GM18907 (cell line): ENCODE data around the gene NDUFS2.
A peak's percentile ranks its signal among the peaks of the same experiment; 100 is the strongest.
"Not testable (repeated sequence)": the region's sequence is repeated elsewhere in the genome, so short reads cannot be mapped to it uniquely, and the experiment has no call there.

Source experiments
- ATAC-seq: cut with Tn5 transposase; IDR thresholded peaks from one replicate; pipeline ENCODE4 v1.9.1; 2021; ENCODE audit warnings: mild to moderate bottlenecking, moderate library complexity; ENCODE audit not compliant: unreplicated experiment

Gene NDUFS2

DNA sequence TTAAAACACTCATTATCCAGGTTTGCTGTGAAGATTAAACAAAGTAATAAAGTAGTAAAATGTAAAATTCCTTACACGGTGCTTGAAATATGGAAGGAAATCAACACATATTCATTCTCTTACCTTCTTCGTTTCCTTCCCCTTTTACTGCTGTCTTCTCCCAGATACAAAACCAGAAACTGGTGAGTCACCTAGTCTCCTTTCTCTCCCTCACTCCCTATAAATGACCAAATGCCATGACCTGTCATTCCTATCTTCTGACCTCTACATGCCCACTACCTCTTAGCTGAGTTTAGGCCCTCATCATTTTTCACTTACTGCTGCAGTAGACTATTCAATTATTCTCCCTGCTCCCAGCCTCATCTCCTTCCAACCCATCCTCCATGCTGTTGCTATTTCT lies 40.1 kb downstream of the NDUFS2 start:
- ATAC-seq: no peak

DNA sequence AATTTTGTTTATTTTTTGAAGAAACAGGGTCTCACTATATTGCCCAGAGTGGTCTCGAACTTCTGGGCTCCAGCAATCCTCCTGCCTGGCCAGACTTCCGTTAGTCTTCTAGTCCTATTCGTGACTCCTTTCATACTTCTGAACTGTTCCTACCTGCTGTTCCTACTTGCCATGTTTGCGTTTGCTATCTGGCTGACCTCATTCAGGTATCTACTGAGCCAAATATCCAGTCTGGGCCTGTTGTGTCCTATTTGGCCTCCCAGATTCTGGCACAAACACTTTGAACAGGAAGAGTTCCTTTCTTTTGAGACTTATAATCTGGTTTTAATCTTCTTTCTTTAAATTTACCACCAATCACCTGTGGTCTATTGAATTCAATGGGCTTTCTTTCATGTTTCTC lies 42.7 kb downstream of the NDUFS2 start:
- no peak for ATAC-seq

DNA sequence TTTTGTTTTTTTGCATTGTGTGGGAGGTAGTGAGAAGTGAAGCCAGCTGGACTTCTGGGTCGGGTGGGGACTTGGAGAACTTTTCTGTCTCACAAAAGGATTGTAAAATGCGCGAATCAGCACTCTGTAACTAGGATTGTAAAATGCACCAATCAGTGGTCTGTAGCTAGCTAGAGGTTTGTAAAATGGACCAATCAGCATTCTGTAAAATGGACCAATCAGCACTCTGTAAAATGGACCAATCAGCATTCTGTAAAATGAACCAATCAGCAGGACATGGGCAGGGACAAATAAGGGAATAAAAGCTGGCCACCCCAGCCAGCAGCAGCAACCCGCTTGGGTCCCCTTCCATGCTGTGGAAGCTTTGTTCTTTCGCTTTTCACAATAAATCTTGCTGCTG lies 47.9 kb downstream of the NDUFS2 start:
- not testable (repeated sequence) for ATAC-seq

DNA sequence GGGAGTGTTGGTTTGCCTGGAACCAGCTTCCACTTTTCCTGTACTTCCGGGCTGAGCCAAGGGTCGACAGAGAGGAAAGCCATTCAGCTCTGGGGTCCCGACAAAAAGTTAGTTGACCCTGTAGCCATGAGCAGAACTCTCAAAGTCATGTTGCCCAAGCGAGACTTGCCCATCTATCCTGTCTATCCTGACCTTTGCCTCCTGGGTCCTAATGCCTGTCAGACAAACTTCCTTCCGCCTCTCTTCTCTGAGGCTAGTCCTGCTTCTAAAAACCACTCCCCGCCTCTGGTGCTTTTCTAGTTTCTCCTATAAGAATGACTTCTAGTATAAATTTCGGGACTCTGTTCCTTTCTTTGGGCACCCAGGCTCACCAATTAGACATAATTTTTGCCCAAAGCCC lies 48.7 kb downstream of the NDUFS2 start:
- ATAC-seq: no peak

DNA sequence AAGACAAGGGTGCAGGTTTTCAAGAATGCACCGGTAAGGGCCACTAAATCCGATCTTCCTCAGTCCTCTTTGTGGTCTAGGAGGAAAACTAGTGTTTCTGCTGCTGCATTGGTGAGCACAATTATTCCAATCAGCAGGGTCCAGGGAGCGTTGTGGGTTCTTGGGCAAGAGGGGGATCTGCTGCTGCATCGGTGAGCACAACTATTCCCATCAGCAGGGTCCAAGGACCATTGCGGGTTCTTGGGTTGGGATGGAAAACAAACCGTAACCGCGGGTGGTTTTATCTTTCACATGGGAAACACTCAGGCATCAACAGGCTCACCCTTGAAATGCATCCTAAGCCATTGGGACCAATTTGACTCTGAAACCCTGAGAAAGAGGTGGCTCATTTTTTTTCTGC lies 49.4 kb downstream of the NDUFS2 start:
- ATAC-seq: no peak

DNA sequence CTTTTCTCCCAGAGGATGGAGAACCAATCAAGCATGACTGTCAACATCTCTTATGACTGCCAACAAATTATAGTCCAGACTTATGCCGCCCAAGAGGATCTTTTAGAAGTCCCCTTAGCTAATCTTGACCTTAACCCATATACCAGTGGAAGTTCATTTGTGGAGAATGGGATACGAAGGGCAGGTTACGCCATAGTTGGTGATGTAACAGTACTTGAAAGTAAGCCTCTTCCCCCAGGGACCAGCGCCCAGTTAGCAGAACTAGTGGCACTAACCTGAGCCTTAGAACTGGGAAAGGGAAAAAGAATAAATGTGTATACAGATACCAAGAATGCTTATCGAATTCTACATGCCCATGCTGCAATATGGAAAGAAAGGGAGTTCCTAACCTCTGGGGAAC lies 53.1 kb downstream of the NDUFS2 start:
- ATAC-seq: not testable (repeated sequence)

DNA sequence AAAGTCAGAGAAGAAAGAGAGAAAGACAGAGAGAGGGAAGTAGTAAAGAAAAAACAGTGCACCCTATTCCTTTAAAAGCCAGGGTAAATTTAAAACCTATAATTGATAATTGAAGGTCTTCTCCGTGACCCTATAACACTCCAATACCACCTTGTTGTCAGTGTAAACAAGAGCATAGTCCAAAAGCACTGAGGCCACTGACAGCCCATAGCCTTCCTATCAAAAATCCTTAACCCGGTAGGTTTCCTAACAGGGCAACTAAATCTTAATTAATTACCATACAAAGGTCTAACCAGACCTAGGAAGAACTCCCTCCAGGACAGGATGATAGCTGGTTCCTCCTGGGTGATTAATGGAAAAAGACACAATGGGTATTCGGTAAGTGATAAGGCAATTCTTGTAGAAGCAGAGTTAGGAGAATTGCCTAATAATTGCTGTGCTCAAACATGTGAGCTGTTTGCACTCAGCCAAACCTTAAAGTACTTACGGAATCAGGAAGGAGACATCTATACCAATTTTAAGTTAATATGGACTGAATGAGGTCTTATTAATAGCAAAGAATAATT lies 53.9 kb downstream of the NDUFS2 start:
- ATAC-seq: not testable (repeated sequence)

DNA sequence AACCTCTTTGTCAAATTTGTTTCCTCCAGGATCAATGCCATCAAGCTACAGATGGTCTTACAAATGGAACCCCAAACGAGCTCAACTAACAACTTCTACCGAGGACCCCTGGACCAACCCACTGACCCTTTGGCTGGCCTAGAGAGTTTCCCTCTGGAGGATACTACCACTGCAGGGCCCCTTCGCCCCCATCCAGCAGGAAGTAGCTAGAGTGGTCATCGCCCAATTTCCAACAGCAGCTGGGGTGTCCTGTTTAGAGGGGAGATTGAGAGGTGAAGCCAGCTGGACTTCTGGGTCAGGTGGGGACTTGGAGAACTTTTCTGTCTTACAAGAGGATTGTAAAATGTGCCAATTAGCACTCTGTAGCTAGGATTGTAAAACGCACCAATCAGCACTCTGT lies 54.9 kb downstream of the NDUFS2 start:
- not testable (repeated sequence) for ATAC-seq

DNA sequence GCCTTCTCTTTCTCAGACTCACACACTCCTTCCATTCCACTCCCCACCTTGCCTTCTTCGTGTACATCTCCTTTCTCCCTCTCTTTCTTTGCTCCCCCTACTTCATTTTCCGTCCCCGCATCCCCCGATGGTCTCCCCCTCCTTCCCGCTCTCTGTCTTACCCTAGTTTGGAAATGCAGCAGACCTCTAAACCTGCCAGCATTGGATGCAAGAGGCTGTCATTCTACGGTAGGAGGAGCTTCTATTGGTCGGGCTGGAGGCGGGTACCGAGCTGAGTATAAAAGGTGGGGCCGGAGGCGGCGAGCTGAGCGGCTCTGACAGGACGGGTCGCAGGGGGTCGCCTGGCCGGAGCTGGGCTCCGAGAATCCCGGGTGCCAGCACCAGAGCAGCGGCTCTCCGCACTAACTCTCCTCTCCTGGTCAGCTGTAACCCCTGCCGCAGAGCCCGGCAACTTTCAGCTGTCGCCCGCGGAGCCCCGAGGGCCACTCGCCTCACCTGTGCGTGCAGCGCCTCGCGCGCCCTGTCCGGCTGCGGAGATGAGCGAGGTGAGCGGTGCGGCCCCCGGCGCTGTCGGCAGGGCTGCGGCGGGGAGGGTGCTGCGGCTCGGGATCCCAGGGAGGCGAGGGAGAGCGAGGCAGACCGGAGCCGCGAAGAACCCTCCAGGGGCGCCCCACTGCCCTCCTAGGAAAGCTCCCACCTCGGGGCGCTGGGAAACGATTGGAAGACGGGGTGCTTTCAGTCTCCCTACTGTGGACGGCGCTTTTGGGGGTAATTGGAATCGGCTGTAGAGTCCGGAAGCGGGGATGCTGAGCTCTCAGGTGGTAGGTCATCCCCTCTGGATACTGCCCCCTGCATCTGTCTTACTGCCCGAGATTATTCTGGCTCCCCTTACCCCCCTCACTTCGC lies 56.5 kb downstream of the NDUFS2 start, which contains the start of gene PCP4L1:
TSS of gene PCP4L1 (plus strand) at position 307 of the 906 bp plus-strand sequence. CDS start at position 537, 230 bp downstream.
- peak; percentile 62 for ATAC-seq

DNA sequence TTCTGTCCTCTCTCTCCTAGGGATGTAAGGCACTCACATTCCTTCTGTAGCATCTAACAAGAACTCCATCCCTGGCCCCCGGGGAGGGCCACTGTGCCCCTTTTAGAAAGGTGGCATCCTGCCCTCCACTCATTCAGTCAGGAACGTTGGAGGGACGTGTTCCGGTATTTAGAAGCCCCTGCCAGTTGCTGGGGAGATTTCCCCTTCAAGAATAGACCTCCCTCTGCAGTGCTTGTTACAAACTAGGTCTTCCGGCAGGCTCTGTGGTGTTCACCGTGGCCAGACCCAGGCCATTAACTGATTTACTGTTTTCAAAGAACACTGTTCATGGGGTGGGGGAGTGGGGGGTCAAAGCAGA lies 57.2 kb downstream of the NDUFS2 start:
- ATAC-seq: no peak

DNA sequence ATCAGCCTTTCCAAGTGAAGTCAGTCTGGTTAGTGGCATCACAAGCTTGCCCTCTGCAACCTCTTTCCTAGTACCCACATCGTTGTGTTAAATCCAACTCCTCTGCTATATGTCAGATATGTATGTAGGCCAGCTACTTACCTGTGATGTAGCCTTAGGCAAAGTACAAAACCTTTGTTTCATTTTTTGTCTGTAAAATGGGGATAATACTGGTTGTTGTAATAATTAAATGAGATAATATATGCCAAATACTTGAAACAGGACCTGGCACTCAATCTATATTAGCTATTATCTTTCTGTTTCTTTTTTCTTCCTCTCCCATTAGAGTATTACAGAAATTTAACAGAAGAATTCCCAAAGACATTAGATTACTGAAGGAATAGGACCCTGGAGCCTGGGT lies 57.6 kb downstream of the NDUFS2 start:
- ATAC-seq: no peak

DNA sequence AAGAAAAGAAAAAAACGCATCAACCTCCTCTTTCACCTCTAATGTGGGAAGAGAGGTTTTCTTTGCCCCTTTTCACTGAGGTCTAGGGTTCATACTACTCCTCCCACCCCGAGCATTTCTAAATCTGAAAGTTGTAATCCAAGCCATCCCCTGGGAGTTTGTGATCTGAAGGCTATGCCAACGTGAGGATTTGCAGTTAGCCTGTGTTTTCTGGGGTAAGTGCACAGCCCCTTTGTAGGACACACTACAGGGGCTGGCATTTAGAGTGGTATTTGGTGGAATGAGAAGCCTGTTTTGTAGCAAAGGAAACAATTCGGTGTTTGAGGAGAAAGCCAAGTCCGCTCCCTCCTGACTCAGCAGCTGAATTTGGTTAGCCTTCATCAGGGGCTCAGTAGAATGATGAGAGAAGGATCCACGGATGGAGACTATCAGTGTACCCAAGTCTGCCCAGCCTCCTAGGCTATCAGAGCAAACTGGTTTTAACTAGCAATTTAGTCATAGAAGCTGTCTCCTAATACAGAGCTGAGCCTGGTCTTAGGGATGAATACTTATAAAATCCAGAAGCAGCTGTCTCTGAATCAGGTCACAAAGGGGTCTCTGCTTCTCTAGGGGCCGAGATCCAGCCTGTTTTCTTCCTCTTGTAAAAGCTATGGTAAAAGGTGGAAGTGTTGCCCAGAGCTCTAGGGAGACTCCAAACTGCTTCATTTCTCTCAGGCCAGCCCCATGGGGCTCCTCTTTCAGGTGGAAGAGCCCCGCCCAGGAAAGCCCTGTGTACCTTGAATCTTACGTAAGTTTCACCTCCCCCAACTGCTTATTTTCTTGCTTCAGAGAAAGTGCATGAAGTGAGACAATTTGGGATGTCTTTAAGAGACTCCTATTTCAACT lies 58.5 kb downstream of the NDUFS2 start:
- no peak for ATAC-seq

DNA sequence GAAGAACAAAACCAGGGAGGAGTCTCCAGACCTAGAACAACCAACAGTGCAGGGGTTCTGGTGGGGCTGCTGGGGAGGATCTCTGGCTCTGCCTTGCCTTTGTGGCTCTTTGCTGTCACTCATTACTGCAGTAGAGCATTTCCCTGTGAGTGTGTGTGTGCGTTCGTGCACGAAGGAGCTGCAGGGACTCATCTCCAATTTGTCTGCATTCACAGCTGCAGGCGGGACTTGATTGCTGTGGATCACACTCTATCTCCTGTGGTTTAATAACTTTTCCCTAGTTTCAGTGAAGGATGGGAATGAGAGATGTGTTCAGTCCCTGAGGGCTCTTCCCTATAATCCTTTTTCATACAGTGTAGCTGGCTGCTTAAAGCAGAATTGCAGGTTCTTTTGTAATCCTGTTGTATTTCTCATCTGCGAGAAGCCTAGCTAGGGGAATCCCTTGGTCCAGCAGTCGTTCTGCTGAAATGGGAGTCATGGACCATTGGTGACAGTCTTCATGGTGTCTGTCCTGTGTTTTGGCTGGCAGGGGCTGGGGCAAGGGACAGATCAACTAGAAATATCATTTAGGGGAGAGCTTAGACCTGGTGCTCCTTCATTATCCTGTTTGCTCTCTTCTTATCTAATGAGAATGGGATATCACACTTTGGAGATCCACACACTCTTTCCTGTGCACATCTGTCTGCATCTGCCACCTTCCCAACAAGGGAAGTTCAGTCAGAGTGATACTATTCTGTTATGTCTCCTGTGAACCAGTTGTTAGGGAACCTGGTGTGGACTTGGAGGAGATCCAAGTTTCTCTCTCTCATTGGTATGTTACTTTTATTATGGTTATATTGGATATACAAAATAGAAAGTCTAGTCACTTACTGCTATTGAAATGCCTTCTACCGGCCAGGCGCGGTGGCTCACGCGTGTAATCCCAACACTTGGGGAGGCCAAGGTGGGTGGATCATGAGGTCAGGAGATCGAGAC lies 59.4 kb downstream of the NDUFS2 start:
- ATAC-seq: no peak
